Measurements from ENCODE around the gene PON1.

DNA sequence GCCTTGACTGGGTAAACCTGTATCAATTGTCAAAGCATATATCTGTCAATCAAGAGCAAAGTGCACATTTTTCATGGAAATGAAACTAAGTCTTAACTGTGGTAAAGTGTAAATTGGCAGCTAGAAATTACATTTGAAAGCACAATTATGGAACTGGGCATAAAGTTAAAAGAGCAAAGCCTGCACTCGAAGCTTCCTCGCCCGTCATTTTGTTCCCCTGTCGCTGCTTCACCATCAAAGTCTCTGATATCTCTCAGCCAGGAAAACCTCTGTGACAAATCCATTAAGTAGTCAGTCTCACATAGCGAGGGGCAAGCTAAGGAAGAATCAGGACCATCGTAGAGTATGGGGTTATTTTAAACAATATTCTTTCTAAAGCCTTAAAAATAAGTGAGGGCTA, 27.9 kb downstream of the PON1 start:
- TF ChIP-seq, protein P1, sequence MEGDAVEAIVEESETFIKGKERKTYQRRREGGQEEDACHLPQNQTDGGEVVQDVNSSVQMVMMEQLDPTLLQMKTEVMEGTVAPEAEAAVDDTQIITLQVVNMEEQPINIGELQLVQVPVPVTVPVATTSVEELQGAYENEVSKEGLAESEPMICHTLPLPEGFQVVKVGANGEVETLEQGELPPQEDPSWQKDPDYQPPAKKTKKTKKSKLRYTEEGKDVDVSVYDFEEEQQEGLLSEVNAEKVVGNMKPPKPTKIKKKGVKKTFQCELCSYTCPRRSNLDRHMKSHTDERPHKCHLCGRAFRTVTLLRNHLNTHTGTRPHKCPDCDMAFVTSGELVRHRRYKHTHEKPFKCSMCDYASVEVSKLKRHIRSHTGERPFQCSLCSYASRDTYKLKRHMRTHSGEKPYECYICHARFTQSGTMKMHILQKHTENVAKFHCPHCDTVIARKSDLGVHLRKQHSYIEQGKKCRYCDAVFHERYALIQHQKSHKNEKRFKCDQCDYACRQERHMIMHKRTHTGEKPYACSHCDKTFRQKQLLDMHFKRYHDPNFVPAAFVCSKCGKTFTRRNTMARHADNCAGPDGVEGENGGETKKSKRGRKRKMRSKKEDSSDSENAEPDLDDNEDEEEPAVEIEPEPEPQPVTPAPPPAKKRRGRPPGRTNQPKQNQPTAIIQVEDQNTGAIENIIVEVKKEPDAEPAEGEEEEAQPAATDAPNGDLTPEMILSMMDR (IDR thresholded peaks at IDR 0.05 in 4 of 5, conservative IDR thresholded peaks at IDR 0.05 in 1 of 5), result no peak
- TF ChIP-seq POLR2A (IDR thresholded peaks at IDR 0.05), result no peak

Measured in gastrocnemius medialis (tissue), 4 donors.